Bone marrow (tissue), 2 donors: ENCODE data around the gene ANKRD11.

ENCODE experiments used
- DNase-seq, 2 donors: peaks; one replicate each; lab custom pipeline; 2025; lab: John Stamatoyannopoulos, UW

Gene ANKRD11

DNA sequence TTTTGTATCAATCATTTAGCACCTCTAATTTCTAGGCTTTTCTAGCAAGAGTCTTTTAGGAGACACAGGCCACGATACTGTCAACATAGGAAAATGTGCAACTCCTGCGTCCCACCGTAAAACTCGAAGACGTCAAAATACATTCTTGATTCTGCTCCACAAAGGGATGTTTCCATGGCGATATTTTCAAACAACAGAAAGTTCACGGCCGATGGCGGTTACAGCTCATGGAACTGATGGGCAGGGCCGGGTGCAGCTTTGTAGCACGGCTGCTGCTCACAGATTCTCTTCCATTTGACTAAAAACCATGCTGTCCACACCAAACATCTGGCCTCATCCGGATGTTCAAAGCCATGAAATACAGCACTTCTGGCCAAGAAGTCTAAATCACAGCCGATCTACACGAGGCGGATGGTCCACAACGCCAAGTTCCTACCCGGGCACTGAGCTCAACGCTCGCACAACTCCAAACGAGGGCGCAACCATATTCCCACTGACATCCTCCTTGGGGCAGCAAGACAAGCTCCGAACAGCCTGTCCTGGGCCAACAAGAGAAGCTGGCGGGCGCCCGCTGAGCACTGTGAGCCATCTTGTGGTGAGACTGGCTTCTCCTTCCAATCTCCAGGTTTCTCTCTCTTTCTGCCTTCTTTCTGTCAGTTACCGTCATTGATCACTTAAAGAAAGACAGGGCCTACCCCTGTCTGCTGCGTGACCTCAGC, 193.0 kb downstream of the ANKRD11 start:
- no peak for DNase-seq

DNA sequence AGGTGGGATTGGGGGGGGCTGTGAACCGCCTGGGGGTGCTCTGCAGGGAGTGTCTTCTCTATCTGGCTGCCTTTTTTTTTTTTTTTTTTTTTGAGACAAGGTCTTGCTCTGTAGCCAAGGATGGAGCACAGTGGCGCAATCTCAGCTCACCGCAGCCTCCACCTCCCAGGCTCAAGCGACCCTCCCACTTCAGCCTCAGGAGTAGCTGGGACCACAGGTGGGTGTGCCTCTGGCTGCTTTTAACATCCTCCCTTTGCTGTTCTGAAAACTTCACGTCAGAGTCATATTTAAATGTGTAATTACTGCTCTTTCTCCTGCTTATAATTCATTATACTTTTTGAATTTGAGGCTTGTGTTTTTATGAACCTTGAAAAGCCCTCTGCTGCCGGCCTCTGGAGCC, 194.4 kb downstream of the ANKRD11 start:
- DNase-seq = no peak

DNA sequence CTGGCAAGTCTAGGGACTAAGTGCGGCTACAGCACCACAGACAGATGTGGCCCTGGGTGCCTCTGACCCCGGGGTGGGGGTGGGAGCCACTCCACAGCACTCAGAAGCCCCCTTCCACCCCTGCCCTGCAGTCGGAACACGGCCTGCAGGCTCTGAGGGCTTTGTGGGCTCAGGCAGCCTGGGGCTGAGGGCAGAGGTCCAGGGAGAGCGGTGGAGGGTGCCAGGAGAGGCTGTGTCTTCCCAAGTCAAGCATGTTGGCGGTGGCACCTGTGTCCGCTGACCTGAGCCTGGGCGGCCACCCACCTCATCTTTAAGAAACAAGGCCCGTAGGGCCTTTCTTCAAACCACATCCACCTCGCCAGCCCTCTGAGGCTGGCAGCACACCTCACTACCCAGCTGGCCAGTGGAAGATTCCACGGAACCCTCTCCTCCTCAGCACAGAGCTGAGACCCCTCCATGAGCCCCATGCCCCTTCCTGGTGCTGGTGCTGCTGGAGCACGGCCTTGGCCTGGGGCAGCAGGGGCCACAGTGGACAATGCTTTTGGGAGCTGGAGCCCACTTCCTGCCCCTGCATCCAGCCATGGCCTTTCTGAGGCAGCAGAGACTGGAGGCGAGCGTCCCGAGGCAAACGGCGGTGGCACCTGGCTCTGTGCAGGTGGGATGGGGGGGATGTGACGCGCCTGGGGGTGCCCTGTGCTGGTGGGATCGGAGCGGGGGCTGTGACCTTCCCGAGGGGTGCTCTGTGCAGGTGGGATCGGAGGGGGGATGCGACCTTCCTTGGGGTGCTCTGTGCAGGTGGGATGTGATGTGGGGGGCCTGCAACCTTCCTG, 195.1 kb downstream of the ANKRD11 start:
- no peak for DNase-seq

- no peak for DNase-seq
Measured at GRCh38 chr16:89294486-89294885, 195.9 kb downstream of the ANKRD11 start.

GRCh38 chr16:89293276-89294143, 196.9 kb downstream of the ANKRD11 start:
- no peak for DNase-seq

DNA sequence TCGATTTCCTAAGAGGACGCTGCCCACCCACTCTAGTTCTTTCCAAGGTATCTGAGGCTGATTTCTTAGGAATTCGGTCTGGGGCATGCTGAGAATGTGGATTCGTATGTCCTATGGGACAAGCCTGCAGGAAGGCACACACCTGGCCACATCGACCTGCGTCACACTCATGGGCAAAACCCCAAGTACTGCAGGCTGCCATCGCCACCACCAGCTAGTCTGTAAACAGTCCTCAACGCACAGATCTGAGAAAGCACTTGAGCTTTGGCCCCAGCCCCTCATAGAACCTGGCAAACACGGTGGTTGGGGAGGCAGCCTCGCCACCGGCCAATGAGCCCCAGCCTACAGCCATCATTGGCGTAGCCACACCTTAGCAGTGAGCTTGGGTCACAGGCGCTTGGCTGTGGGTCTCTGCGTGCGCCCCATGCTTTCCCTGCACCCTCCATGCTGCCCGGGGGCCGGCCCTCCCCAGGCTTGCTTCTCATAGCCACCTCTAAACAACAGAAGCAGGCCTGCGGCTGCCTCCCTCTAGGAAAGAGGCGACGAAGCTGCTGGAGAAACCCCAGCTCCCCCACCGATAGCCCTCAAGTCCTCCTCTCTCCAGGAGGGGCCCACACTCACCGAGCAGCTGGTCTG, 197.8 kb downstream of the ANKRD11 start:
- no peak for DNase-seq

DNA sequence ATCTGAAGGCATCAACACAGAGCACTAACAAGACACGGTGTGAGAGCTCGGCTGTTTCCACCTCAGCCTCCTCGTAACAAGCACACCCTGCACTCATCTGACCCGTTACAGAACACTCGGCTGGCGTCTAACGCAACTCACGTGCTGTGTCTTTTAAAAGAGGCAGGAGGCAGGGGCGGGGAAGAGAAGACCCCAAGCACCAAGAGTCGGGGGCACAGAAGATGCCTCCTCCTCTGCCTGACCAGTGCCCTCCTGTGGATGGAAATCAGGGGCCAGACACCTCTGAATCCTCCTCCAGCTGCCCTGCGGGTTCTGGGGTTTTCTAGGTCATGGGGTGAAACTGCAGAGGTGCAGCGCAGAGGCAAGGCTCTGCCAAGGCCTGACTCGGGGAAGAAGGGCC, 198.6 kb downstream of the ANKRD11 start:
- no peak for DNase-seq

DNA sequence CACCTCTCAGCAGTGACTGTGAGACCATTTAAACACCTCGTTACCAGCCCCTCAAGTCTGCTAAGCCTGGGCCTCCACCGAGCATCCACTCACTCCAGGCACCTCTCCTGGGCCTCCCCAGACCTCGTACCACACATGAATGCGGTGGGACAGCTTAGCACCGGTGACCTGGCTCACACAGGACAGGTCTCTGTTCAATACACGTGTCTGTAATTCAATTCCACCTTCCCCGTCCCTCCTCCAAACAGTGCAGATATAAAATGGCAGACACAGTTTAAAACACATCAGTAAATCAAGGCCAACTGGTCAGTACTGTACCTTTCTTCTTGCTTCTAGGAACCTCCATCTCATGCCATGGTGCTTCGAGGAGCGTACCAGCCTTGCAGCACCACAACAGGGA, 199.0 kb downstream of the ANKRD11 start:
- DNase-seq = no peak

DNA sequence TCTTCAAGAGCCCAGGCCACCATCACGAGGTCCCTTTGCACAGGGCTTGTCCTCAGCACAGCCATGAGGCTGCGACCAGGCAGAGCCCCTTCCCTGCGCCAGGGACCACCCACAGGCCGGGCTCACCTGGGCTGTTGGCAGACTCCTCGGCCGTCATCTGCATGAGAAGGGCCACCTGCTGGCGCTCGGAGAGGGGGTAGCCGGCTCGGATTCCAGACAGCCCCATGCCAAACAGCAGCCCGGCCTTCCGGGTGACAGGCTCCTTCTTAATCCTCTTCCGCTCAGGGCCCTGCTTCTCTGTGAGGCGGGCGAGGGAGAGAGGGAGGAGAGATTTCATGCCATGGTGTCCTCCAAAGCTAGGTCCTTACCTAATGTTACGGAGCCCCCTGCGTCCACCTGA, 199.5 kb downstream of the ANKRD11 start:
- no peak for DNase-seq

- DNase-seq = no peak
Measured at GRCh38 chr16:89290472-89290871, 199.9 kb downstream of the ANKRD11 start.

GRCh38 chr16:89289428-89290395, 200.6 kb downstream of the ANKRD11 start:
- DNase-seq = peak; percentile 18 to 30

- no peak for DNase-seq
Measured at GRCh38 chr16:89288966-89289365, 201.4 kb downstream of the ANKRD11 start.

DNA sequence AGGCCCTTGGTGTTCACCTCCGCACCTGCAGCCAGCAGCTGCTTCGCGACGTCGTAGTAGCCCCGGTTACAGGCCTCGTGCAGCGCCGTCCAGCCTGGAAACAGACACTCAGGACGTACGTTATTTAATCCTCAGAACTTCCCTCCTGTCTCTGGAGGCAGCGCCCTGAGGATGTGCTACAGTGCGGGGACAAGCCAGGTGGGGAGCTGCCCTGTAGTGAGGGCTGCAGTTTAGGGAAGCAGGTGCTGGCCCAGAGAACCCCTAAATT, 201.8 kb downstream of the ANKRD11 start:
- no peak for DNase-seq

DNA sequence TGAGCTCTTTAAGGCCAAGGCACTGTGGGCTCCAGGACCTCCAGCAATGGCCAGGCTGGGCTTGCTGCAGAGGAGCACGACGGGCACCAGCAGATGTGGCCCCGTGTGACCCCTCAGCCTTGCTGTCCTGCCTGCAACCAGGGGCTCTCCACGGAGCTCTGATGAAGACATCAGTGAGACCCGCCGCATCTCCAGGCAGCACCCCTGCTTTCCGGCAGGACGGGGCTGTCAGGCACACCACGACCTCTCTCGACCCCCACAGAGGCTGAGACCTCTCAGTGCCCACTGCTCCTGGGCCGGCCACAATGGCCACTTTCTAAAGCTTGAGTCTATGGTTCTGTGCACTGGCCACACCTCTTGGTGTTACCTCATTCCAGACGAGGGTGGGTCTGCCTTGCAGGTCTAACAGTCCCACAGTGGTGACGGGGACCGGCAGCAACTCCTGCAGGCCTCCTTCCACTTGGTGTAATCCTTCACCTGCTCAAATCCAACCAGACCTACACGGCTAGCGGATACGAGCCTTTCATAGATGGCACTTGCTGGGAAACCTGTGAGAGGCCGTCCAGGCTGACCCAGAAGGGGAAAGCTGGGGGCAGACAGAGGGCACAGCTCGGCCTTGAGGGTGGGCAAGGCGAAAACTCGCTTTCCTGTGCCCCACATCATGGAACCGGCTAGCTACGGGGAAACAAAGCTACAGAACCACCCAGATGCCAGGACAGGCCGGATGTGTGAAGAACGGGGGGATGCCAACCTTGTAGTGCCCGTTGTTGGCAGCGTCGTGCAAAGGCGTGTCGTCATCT, 202.4 kb downstream of the ANKRD11 start:
- DNase-seq = no peak

DNA sequence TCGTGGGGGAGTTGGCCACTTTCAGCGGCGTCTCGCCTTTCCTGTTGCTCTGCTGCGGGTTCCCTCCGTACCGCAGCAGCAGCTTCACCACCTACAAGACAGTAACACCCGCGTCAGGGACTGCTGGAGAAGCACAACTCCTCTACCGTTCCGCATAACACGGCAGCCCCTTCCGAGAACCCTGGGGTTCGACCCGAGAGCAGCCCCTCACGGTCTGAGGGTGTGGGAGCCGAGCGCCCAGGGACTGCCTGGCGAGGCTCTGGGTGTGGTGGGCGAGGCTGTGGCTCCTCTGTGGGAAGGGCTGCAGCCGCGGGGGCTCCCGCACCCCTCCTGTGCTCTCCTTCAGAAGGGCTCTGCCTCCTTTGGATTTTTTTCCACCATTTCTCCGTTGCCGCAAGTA, 204.3 kb downstream of the ANKRD11 start:
- no peak for DNase-seq

GRCh38 chr16:89285381-89285780, 205.0 kb downstream of the ANKRD11 start:
- DNase-seq = no peak

DNA sequence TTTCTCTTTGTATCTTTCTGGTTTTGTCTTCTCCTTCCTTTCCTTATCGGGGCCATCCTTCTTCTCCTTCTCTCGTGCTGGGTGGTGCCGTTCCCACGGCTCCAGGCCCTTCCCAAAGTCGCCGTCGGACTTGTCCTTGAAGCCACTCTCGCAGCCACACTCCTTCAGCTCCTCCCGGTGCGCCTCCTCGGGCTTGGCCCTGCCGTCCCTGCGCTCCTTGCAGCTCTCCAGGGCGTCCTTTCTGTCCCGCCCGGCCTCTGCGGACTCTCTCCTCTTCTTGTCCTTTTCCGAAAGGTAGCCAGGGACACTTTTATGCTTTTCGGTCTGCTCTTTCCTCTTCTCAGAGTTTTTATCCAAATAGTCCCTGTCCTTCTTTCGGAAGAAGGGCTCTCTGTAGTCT, 206.9 kb downstream of the ANKRD11 start:
- DNase-seq = no peak

DNA sequence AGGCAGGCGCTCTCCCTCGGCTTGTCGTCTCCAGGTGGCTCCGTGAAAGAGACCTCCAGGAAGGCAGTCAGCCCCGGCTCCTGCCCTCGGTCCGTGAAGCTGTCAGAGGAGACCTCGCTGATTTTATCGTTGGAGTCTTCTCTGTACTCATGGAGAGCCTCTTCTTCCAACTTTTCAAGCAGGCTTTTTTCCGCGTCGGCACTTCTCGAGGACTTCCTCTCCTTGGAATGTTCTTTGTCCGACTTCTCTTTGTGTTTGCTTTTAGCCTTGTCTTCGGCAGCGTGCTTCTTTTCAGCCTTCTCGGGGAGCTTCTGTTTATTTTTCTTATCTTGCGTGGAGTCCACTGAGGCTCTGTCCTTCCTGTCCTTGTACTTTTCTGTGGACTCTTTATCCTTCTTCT, 207.8 kb downstream of the ANKRD11 start:
- DNase-seq = no peak

DNA sequence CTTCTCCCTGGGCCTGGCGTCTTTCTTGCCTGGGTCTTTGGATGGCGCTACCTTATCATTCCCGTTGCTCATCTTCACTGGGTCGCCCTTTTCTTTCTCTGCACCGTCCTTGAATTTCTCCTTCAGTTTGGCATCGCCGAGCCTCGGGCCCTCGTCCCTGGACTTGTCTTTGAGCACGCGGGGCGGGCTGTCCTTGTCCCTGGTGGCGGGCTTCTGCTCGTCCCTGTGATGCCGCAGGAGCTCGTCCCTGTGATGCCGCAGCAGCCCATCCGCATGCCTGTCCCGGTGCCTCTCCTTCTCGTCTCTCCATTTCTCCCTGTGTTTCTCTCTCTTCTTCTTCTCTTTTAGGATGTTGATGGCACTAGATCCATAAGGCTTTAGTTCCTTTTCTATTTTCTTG, 208.5 kb downstream of the ANKRD11 start:
- no peak for DNase-seq

- DNase-seq = no peak
Measured at GRCh38 chr16:89281189-89281577, 209.2 kb downstream of the ANKRD11 start.
